ENCODE measurements around the gene UBE2Q2. TPM values are rescaled to one million over a fixed set of nuclear protein-coding genes. Genes with fewer than 3 reads are reported as not detected.
"Not testable (repeated sequence)": the region's sequence is repeated elsewhere in the genome, so short reads cannot be mapped to it uniquely, and the experiment has no call there.

Gene UBE2Q2
- polyA plus RNA-seq, 1 donor (not counting 4 experiments of a cell fraction or from before 2014, with no cell fraction given), result 33.9 TPM

DNA sequence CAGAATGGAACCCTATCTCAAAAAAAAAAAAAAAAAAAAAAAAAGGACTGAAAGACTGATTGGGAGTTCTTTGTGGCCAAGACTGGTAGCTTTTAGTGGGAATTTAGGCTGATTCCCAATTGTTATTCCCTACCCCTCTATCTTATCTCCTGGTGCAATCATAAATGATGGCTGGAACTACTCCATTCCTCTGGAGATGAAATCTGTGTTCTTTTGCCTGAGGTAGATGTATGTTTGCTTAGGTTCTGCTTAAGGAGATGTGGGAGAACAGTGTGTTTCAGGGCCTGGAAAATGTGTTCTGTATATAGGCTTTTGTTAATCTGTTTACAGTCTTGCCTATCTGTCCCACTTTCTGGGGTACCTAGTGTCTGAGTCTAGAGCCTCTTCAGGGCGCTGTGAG, 19.5 kb downstream of the UBE2Q2 start:
- no peaks in the 10 kb centered on the region for H3K9me1 ChIP-seq (ENCODE audit: control insufficient read depth, extremely low read depth, insufficient read depth, low read length)
- no peak overlapping the region for H3K4me3 ChIP-seq (ENCODE audit: control insufficient read depth in 2 of 3, extremely low read depth in 1 of 3, insufficient read depth in 2 of 3, low read depth in 1 of 3, low read length in 3 of 3)
- no peak overlapping the region for H3K9ac ChIP-seq (ENCODE audit: control insufficient read depth, extremely low read depth, insufficient read depth, low read length)
- H2AFZ ChIP-seq (ENCODE audit: control insufficient read depth, low read length), result no peak overlapping the region
- H3K36me3 ChIP-seq (ENCODE audit: control insufficient read depth in 2 of 2, extremely low read depth in 1 of 2, insufficient read depth in 2 of 2, low read length in 2 of 2), result peaks cover 3 to 4% of the 10 kb centered on the region in 2 experiments
- H3K9me3 ChIP-seq (ENCODE audit: control insufficient read depth, low read depth, low read length), result no peaks in the 10 kb centered on the region
- DNase-seq (ENCODE audit: low read depth, low spot score), result no peak
- no peak overlapping the region for H3K4me2 ChIP-seq (ENCODE audit: control insufficient read depth, extremely low read depth, insufficient read depth, low read depth, low read length)
- peaks cover 9% of the 10 kb centered on the region for H3K79me2 ChIP-seq (ENCODE audit: control insufficient read depth, insufficient read depth, low read length)
- H3K27me3 ChIP-seq (ENCODE audit: control insufficient read depth, extremely low read depth, insufficient read depth, low read length), result no peaks in the 10 kb centered on the region
- H4K20me1 ChIP-seq (ENCODE audit: control insufficient read depth, extremely low read depth, insufficient read depth, low read length), result no peaks in the 10 kb centered on the region
- TF ChIP-seq EZH2 (IDR thresholded peaks at IDR 0.05; ENCODE audit: low read length) (no peak), CTCF (optimal IDR thresholded peaks at IDR 0.05 in 1 of 3, IDR thresholded peaks at IDR 0.05 in 1 of 3, conservative IDR thresholded peaks at IDR 0.05 in 1 of 3; ENCODE audit: extremely low read depth in 1 of 3, insufficient read depth in 2 of 3, low read length in 3 of 3) (no peak)
- no peak overlapping the region for H3K27ac ChIP-seq (ENCODE audit: control insufficient read depth, insufficient read depth, low read length)
- dilution Hi-C loops (cut with MboI; ENCODE audit: extremely low pct_ligation_motif_present, low sequenced_read_pairs), result no loop called here
- FAIRE-seq, result no peak
- no peaks in the 10 kb centered on the region for H3K4me1 ChIP-seq (ENCODE audit: control insufficient read depth, extremely low read depth, insufficient read depth, low read length)

DNA sequence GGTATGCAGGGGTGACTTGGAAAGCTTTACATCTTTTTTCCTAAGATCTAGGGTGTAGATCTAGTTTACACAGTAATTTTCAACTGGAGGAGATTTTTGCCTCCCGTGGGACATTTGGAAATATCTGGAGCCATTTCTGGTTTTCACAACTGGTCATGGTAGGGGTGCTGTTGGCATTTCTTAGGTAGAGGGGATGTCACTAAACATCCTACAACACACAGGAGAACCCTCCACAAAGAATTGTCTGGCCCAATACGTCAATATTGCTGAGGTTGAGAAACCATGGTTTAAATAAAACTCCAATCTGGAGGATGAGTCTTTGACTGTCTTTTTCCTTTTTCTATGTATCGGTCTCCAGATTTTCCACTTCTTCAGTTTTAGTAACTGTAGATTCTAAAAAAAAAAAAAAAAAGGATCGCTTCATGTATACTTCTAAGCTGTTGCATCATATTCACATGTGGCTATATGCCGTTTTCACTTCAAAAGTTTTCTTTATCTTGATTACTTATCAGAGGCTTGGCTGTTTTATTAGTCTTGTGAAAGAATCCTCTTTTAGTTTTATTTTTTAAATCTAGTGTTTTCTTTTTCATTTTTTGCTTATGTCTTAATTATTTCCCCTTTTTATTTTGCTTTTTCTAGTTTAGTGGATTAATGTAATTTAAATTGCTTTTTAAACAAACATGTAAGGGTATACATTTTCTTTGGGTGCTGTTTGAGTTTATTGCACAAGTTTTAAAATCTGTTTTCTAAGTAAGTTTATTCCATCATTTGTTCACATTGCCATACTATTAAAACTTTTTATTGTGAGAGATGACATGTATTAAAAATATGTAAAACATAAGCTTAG, 21.2 kb downstream of the UBE2Q2 start:
- Histone ChIP-seq H3K9ac (ENCODE audit: control insufficient read depth, extremely low read depth, insufficient read depth, low read length) (no peak overlapping the region), H3K9me1 (ENCODE audit: control insufficient read depth, extremely low read depth, insufficient read depth, low read length) (no peaks in the 10 kb centered on the region), H3K79me2 (ENCODE audit: control insufficient read depth, insufficient read depth, low read length) (peaks cover 6% of the 10 kb centered on the region), H3K4me1 (ENCODE audit: control insufficient read depth, extremely low read depth, insufficient read depth, low read length) (no peaks in the 10 kb centered on the region), H3K27me3 (ENCODE audit: control insufficient read depth, extremely low read depth, insufficient read depth, low read length) (no peaks in the 10 kb centered on the region), H3K9me3 (ENCODE audit: control insufficient read depth, low read depth, low read length) (no peaks in the 10 kb centered on the region), H3K4me3 (ENCODE audit: control insufficient read depth in 2 of 3, extremely low read depth in 1 of 3, insufficient read depth in 2 of 3, low read depth in 1 of 3, low read length in 3 of 3) (no peak overlapping the region), H3K4me2 (ENCODE audit: control insufficient read depth, extremely low read depth, insufficient read depth, low read depth, low read length) (no peak overlapping the region), H3K27ac (ENCODE audit: control insufficient read depth, insufficient read depth, low read length) (no peak overlapping the region), H2AFZ (ENCODE audit: control insufficient read depth, low read length) (no peak overlapping the region), H4K20me1 (ENCODE audit: control insufficient read depth, extremely low read depth, insufficient read depth, low read length) (no peaks in the 10 kb centered on the region), H3K36me3 (ENCODE audit: control insufficient read depth in 2 of 2, extremely low read depth in 1 of 2, insufficient read depth in 2 of 2, low read length in 2 of 2) (peaks cover 3 to 4% of the 10 kb centered on the region in 2 experiments)
- DNase-seq (ENCODE audit: low read depth, low spot score) (no peak), FAIRE-seq (no peak)
- dilution Hi-C loops (cut with MboI; ENCODE audit: extremely low pct_ligation_motif_present, low sequenced_read_pairs), result no loop called here
- no peak for TF ChIP-seq EZH2 (IDR thresholded peaks at IDR 0.05; ENCODE audit: low read length)
- TF ChIP-seq CTCF (optimal IDR thresholded peaks at IDR 0.05 in 1 of 3, IDR thresholded peaks at IDR 0.05 in 1 of 3, conservative IDR thresholded peaks at IDR 0.05 in 1 of 3; ENCODE audit: extremely low read depth in 1 of 3, insufficient read depth in 2 of 3, low read length in 3 of 3), result no peak

GRCh38 chr15:75866045-75866444, 22.8 kb downstream of the UBE2Q2 start:
- H4K20me1 ChIP-seq (ENCODE audit: control insufficient read depth, extremely low read depth, insufficient read depth, low read length); H3K79me2 ChIP-seq (ENCODE audit: control insufficient read depth, insufficient read depth, low read length); H3K36me3 ChIP-seq (ENCODE audit: control insufficient read depth in 2 of 2, extremely low read depth in 1 of 2, insufficient read depth in 2 of 2, low read length in 2 of 2); H3K9ac ChIP-seq (ENCODE audit: control insufficient read depth, extremely low read depth, insufficient read depth, low read length); H3K27ac ChIP-seq (ENCODE audit: control insufficient read depth, insufficient read depth, low read length); H3K4me1 ChIP-seq (ENCODE audit: control insufficient read depth, extremely low read depth, insufficient read depth, low read length); H3K27me3 ChIP-seq (ENCODE audit: control insufficient read depth, extremely low read depth, insufficient read depth, low read length); dilution Hi-C loops (cut with MboI; ENCODE audit: extremely low pct_ligation_motif_present, low sequenced_read_pairs); H3K4me3 ChIP-seq (ENCODE audit: control insufficient read depth in 2 of 3, extremely low read depth in 1 of 3, insufficient read depth in 2 of 3, low read depth in 1 of 3, low read length in 3 of 3); DNase-seq (ENCODE audit: low read depth, low spot score); H3K9me3 ChIP-seq (ENCODE audit: control insufficient read depth, low read depth, low read length); FAIRE-seq; H2AFZ ChIP-seq (ENCODE audit: control insufficient read depth, low read length); H3K4me2 ChIP-seq (ENCODE audit: control insufficient read depth, extremely low read depth, insufficient read depth, low read depth, low read length); H3K9me1 ChIP-seq (ENCODE audit: control insufficient read depth, extremely low read depth, insufficient read depth, low read length): not testable (repeated sequence)

All from keratinocyte (primary cell).